HepG2 (cell line): Measurements from ENCODE around the gene MMP26. TPM values are rescaled to one million over a fixed set of nuclear protein-coding genes. Genes with fewer than 3 reads are reported as not detected.

Experiments used
- ATAC-seq: fragments of 200-7000 bp; cut with Tn5 transposase; 3 replicates; pipeline ENCODE4 v1.9.1; 2020; ENCODE audit warnings: mild to moderate bottlenecking, moderate library complexity
- BruUV-seq: library from RNA; stranded (reverse); fragments of 400-500 nt; replicated peaks from 2 replicates; lab custom pipeline; 2021; lab: Mats Ljungman, UMichigan
- CTCF ChIA-PET: fragments of 300-600 bp; formaldehyde crosslinking; extraction: SDS; loops from one replicate; lab custom pipeline; 2021; ENCODE audit warnings: low total read pairs, inconsistent platforms, low intra/inter-chr PET ratio; lab: Yijun Ruan, JAX
- POLR2A ChIA-PET: fragments of 350-600 bp; sonication (Branson Sonifier 250); formaldehyde crosslinking; loops from one replicate; lab custom pipeline; 2020; ENCODE audit warnings: antibody characterized with exemption, inconsistent platforms; lab: Yijun Ruan, JAX
- DNase-seq: peaks from one replicate; pipeline ENCODE4 v3.0.0-alpha.2; 2015; ENCODE audit warnings: low spot score
- FAIRE-seq: peaks from 3 replicates; lab custom pipeline; 2011; peaks lifted over from hg19 to GRCh38; lab: Jason Lieb, UNC
- H2AFZ ChIP-seq: one replicate; pipeline ENCODE4 v1.6.1; 2011; ENCODE audit warnings: low read length, inconsistent platforms
- H3K27ac ChIP-seq: fragments of 300-600 bp; 3 replicates; pipeline ENCODE4 v1.8.0; 2011; ENCODE audit warnings: mixed run types, mild to moderate bottlenecking, mixed read lengths, low read length, inconsistent platforms; ENCODE audit not compliant: insufficient read depth; ENCODE audit errors: extremely low read length
- H3K27me3 ChIP-seq, 2 experiments: fragments of 200-600 bp in 1 of 2; 2 replicates in 1 of 2; 3 replicates in 1 of 2; pipeline versions ENCODE4 v1.6.0 to v1.8.0; 2011; ENCODE audit warnings: low read length in 2 of 2, mild to moderate bottlenecking in 2 of 2, moderate library complexity in 2 of 2, inconsistent platforms in 1 of 2; ENCODE audit not compliant: insufficient read depth in 2 of 2, control insufficient read depth in 1 of 2
- H3K36me3 ChIP-seq, 2 experiments: fragments of 200-600 bp in 1 of 2; replicated peaks in 1 of 2; 2 replicates in 1 of 2; 3 replicates in 1 of 2; pipeline versions ENCODE4 v1.5.1 to v1.8.0; 2011; ENCODE audit warnings: low read length in 2 of 2, inconsistent platforms in 1 of 2; ENCODE audit not compliant: insufficient read depth in 2 of 2, control insufficient read depth in 1 of 2
- H3K4me1 ChIP-seq: 2 replicates; pipeline ENCODE4 v1.5.1; 2012; ENCODE audit warnings: low read length, inconsistent platforms; ENCODE audit not compliant: insufficient read depth
- H3K4me2 ChIP-seq: 2 replicates; pipeline ENCODE4 v1.6.0; 2011; ENCODE audit warnings: low read depth, low read length, inconsistent platforms
- H3K4me3 ChIP-seq, 3 experiments: fragments of 200-600 bp in 1 of 3; sonication (generic), shearing (Covaris generic) in 1 of 3; replicated peaks in 1 of 3; 2 replicates each; pipeline ENCODE4 v1.5.1; 2011 to 2016; ENCODE audit warnings: low read length in 3 of 3, inconsistent platforms in 2 of 3, low read depth in 2 of 3, mild to moderate bottlenecking in 2 of 3, control low read depth in 1 of 3, mixed read lengths in 1 of 3; ENCODE audit not compliant: insufficient read depth in 1 of 3
- H3K79me2 ChIP-seq: one replicate; pipeline ENCODE4 v1.6.1; 2011; ENCODE audit warnings: low read length, inconsistent platforms; ENCODE audit not compliant: insufficient read depth
- H3K9ac ChIP-seq: 2 replicates; pipeline ENCODE4 v1.6.0; 2011; ENCODE audit warnings: mild to moderate bottlenecking, low read depth, low read length, inconsistent platforms; ENCODE audit not compliant: insufficient read depth
- H3K9me3 ChIP-seq: 2 replicates; pipeline ENCODE4 v1.5.1; 2012; ENCODE audit warnings: mild to moderate bottlenecking, low read length
- H4K20me1 ChIP-seq: 2 replicates; pipeline ENCODE4 v1.6.0; 2011; ENCODE audit warnings: inconsistent platforms, mild to moderate bottlenecking, low read length, moderate library complexity; ENCODE audit not compliant: insufficient read depth
- NONO ChIP-seq, 2 experiments: fragments of 450-650 bp in 1 of 2; sonication (generic) in 1 of 2; formaldehyde crosslinking in 1 of 2; IDR thresholded peaks in 1 of 2; conservative IDR thresholded peaks in 1 of 2; 2 replicates each; pipeline versions ENCODE4 v1.6.1 to v1.8.0; 2017 to 2022; ENCODE audit warnings: mild to moderate bottlenecking in 1 of 2, missing genetic modification reagents in 1 of 2, moderate library complexity in 1 of 2
- RXRB ChIP-seq: IDR thresholded peaks from 2 replicates; pipeline ENCODE4 v1.6.1; 2016; ENCODE audit warnings: borderline replicate concordance, missing genetic modification reagents, missing compliant biosample characterization
- SRSF4 ChIP-seq: fragments of 200-400 bp; formaldehyde crosslinking; IDR thresholded peaks from one replicate; pipeline ENCODE4 v1.6.1; 2018; ENCODE audit warnings: mild to moderate bottlenecking, low read depth, low read length, moderate library complexity; ENCODE audit not compliant: poor library complexity, severe bottlenecking
- ZFAT ChIP-seq: sonication (generic); formaldehyde crosslinking; conservative IDR thresholded peaks from 2 replicates; pipeline ENCODE4 v1.8.1; 2023; ENCODE audit warnings: missing genetic modification reagents, inconsistent platforms
- ZNF629 ChIP-seq: sonication (generic); formaldehyde crosslinking; conservative IDR thresholded peaks from 2 replicates; pipeline ENCODE4 v1.5.0; 2020; ENCODE audit warnings: missing genetic modification reagents
- WGBS: methylation state at CpG from one replicate; pipeline ENCODE4 v1.1.6; 2017; ENCODE audit warnings: low lambda C conversion rate; 5-methylcytosine and 5-hydroxymethylcytosine counted together
- in situ Hi-C: cut with HindIII; loops from 2 replicates; pipeline ENCODE4 v1.10.0; 2017; ENCODE audit warnings: low pct_unique_long_range_greater_than_20kb; ENCODE audit not compliant: extremely low pct_ligation_motif_present
- intact Hi-C: fragments of 100-400 bp; cut with micrococcal nuclease; formaldehyde crosslinking; loops from one replicate; pipeline ENCODE4 v1.10.0; 2022; ENCODE audit not compliant: unreplicated experiment
- polyA plus RNA-seq, 8 experiments: library from polyadenylated mRNA; depleted of rRNA in 3 of 8; stranded (reverse) in 7 of 8; unstranded in 1 of 8; fragments of >200 nt; fragmentation: Illumina TruSeq in 4 of 8; extraction: Trizol in 4 of 8; gene quantifications; 2 replicates each; pipeline versions ENCODE4 v1.2.1 to v1.2.3, GENCODE V29; 2011 to 2016; ENCODE audit warnings: low read depth in 4 of 8, missing spikeins in 1 of 8, mixed read lengths in 1 of 8; ENCODE audit not compliant: insufficient read depth in 1 of 8
- total RNA-seq, 5 experiments: library from RNA; depleted of rRNA; stranded (reverse); fragments of >200 nt; fragmentation: Illumina TruSeq; extraction: Trizol; gene quantifications; 2 replicates each; pipeline ENCODE4 v1.2.3, GENCODE V29; 2016; ENCODE audit warnings: low read depth in 1 of 5
- TF ChIP-seq, protein P1 (sequence below): IDR thresholded peaks from 2 replicates; pipeline ENCODE4 v1.6.1; 2016; ENCODE audit warnings: low read depth
- TF ChIP-seq, protein P2 (sequence below): IDR thresholded peaks from 2 replicates; pipeline ENCODE4 v1.6.1; 2016; ENCODE audit warnings: missing compliant biosample characterization, missing genetic modification reagents, borderline replicate concordance
- TF ChIP-seq, protein P3 (sequence below): sonication (generic); formaldehyde crosslinking; IDR thresholded peaks from 2 replicates; pipeline ENCODE4 v1.5.1; 2020; ENCODE audit warnings: missing genetic modification reagents, mild to moderate bottlenecking, borderline replicate concordance
- TF ChIP-seq, protein P4 (sequence below): sonication (generic); formaldehyde crosslinking; IDR thresholded peaks from 2 replicates; pipeline ENCODE4 v1.4.0; 2020; ENCODE audit warnings: mild to moderate bottlenecking, missing genetic modification reagents
- TF ChIP-seq, protein P5 (sequence below): sonication (generic); formaldehyde crosslinking; IDR thresholded peaks from 2 replicates; pipeline ENCODE4 v1.4.0; 2020; ENCODE audit warnings: missing genetic modification reagents, borderline replicate concordance

MMP26 gene
- total and polyA plus RNA-seq, 2 of the 13 experiments (the other 11 are each of a cell fraction or from before 2014, with no cell fraction given): not detected

DNA sequence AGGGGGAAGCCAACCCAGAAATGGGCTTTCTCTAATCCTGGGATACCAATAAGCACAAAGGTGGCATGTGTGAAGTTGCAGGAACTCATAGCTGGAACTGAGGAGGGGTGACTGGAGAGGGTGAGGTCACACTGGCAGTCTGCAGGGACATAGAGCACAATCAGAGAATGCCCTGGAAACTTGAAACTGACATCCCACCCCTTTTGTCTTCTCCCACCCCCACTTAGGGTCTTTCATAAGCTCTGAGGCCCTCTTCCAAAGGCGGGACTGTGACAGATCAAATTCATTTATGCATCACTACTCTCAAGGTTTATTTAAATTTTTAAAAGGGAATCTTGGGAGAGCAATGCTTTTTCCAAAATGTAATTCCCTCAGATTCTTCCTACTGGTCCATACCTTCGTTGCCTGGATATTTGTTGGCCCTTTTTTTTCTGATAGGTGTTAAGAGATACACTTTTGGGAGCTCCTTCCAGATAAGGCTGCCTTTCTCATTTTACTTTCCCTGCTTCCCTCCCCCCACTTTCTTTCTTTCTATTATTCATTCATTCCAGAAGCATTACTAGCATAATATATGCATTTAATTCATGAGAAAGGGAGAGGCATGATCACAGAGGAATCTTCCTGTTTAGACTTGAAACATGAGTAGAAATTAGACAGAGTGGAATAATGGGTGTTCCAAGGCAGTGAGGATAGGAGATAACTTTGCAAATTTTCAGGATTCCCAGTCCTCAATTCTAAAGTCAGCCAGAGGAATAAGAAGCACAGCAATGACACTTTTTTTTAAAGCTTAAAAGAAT lies 21.8 kb upstream of the MMP26 start:
- BruUV-seq: no TSS peak
- FAIRE-seq (no peak), DNase-seq (no peak), ATAC-seq (no peak)
- Histone ChIP-seq H3K27me3 (peaks cover 0 to 4% of the 10 kb centered on the region in 2 experiments; a peak in 2 of 5 replicates), H3K4me1 (no peaks in the 10 kb centered on the region), H3K9me3 (no peaks in the 10 kb centered on the region), H3K4me2 (no peak overlapping the region), H2AFZ (no peak overlapping the region), H4K20me1 (no peaks in the 10 kb centered on the region), H3K79me2 (no peaks in the 10 kb centered on the region), H3K36me3 (no peaks in the 10 kb centered on the region), H3K27ac (no peak overlapping the region), H3K4me3 (no peak overlapping the region), H3K9ac (no peak overlapping the region)
- 0% methylated on average over 2 of the region's 2 CpGs for WGBS
- CTCF ChIA-PET: no interaction called here
- POLR2A ChIA-PET: no interaction called here
- intact Hi-C loops (no loop called here), in situ Hi-C loops (no loop called here)
- TF ChIP-seq RXRB (CRISPR knock-in tag): no peak
- TF ChIP-seq ZFAT (CRISPR knock-in tag): no peak
- TF ChIP-seq NONO (IDR thresholded peaks at IDR 0.05): no peak
- no peak for TF ChIP-seq NONO (CRISPR knock-in tag; conservative IDR thresholded peaks at IDR 0.05)
- TF ChIP-seq, protein P1, sequence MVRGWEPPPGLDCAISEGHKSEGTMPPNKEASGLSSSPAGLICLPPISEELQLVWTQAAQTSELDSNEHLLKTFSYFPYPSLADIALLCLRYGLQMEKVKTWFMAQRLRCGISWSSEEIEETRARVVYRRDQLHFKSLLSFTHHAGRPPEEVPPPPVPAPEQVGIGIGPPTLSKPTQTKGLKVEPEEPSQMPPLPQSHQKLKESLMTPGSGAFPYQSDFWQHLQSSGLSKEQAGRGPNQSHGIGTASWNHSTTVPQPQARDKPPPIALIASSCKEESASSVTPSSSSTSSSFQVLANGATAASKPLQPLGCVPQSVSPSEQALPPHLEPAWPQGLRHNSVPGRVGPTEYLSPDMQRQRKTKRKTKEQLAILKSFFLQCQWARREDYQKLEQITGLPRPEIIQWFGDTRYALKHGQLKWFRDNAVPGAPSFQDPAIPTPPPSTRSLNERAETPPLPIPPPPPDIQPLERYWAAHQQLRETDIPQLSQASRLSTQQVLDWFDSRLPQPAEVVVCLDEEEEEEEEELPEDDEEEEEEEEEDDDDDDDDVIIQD: no peak
- TF ChIP-seq, protein P2, sequence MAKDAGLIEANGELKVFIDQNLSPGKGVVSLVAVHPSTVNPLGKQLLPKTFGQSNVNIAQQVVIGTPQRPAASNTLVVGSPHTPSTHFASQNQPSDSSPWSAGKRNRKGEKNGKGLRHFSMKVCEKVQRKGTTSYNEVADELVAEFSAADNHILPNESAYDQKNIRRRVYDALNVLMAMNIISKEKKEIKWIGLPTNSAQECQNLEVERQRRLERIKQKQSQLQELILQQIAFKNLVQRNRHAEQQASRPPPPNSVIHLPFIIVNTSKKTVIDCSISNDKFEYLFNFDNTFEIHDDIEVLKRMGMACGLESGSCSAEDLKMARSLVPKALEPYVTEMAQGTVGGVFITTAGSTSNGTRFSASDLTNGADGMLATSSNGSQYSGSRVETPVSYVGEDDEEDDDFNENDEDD: no peak
- TF ChIP-seq, protein P3, sequence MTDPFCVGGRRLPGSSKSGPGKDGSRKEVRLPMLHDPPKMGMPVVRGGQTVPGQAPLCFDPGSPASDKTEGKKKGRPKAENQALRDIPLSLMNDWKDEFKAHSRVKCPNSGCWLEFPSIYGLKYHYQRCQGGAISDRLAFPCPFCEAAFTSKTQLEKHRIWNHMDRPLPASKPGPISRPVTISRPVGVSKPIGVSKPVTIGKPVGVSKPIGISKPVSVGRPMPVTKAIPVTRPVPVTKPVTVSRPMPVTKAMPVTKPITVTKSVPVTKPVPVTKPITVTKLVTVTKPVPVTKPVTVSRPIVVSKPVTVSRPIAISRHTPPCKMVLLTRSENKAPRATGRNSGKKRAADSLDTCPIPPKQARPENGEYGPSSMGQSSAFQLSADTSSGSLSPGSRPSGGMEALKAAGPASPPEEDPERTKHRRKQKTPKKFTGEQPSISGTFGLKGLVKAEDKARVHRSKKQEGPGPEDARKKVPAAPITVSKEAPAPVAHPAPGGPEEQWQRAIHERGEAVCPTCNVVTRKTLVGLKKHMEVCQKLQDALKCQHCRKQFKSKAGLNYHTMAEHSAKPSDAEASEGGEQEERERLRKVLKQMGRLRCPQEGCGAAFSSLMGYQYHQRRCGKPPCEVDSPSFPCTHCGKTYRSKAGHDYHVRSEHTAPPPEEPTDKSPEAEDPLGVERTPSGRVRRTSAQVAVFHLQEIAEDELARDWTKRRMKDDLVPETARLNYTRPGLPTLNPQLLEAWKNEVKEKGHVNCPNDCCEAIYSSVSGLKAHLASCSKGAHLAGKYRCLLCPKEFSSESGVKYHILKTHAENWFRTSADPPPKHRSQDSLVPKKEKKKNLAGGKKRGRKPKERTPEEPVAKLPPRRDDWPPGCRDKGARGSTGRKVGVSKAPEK: no peak
- TF ChIP-seq, protein P4, sequence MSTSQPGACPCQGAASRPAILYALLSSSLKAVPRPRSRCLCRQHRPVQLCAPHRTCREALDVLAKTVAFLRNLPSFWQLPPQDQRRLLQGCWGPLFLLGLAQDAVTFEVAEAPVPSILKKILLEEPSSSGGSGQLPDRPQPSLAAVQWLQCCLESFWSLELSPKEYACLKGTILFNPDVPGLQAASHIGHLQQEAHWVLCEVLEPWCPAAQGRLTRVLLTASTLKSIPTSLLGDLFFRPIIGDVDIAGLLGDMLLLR (CRISPR knock-in tag): no peak
- no peak for TF ChIP-seq SRSF4
- no peak for TF ChIP-seq ZNF629 (CRISPR knock-in tag)
- TF ChIP-seq, protein P5, sequence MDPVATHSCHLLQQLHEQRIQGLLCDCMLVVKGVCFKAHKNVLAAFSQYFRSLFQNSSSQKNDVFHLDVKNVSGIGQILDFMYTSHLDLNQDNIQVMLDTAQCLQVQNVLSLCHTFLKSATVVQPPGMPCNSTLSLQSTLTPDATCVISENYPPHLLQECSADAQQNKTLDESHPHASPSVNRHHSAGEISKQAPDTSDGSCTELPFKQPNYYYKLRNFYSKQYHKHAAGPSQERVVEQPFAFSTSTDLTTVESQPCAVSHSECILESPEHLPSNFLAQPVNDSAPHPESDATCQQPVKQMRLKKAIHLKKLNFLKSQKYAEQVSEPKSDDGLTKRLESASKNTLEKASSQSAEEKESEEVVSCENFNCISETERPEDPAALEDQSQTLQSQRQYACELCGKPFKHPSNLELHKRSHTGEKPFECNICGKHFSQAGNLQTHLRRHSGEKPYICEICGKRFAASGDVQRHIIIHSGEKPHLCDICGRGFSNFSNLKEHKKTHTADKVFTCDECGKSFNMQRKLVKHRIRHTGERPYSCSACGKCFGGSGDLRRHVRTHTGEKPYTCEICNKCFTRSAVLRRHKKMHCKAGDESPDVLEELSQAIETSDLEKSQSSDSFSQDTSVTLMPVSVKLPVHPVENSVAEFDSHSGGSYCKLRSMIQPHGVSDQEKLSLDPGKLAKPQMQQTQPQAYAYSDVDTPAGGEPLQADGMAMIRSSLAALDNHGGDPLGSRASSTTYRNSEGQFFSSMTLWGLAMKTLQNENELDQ (CRISPR knock-in tag): no peak
